H7 (cell line): ENCODE data around the gene ATF6B. TPM values are rescaled to one million over a fixed set of nuclear protein-coding genes. Genes with fewer than 3 reads are reported as not detected.
"Not testable (repeated sequence)": the region's sequence is repeated elsewhere in the genome, so short reads cannot be mapped to it uniquely, and the experiment has no call there.

Experiments
- DNase-seq: peaks from one replicate; pipeline ENCODE4 v3.0.0; 2012
- H3K27me3 ChIP-seq: 2 replicates; pipeline ENCODE4 v1.6.0; 2011; ENCODE audit warnings: mild to moderate bottlenecking, low read length; ENCODE audit not compliant: control insufficient read depth, insufficient read depth
- H3K36me3 ChIP-seq: replicated peaks from 2 replicates; pipeline ENCODE4 v1.5.1; 2011; ENCODE audit warnings: low read length; ENCODE audit not compliant: control insufficient read depth, insufficient read depth
- H3K4me3 ChIP-seq: 2 replicates; pipeline ENCODE4 v1.5.1; 2011; ENCODE audit warnings: low read depth, mild to moderate bottlenecking, control low read depth, low read length, moderate library complexity; ENCODE audit not compliant: insufficient read depth
- total RNA-seq: library from RNA; depleted of rRNA; stranded (reverse); fragments of >200 nt; shearing (Covaris generic); gene quantifications from 2 replicates; pipeline ENCODE4 v1.2.3, GENCODE V29; 2014

Gene ATF6B
- total RNA-seq, 1 experiment from 2014 or later, result 26.2 TPM

DNA sequence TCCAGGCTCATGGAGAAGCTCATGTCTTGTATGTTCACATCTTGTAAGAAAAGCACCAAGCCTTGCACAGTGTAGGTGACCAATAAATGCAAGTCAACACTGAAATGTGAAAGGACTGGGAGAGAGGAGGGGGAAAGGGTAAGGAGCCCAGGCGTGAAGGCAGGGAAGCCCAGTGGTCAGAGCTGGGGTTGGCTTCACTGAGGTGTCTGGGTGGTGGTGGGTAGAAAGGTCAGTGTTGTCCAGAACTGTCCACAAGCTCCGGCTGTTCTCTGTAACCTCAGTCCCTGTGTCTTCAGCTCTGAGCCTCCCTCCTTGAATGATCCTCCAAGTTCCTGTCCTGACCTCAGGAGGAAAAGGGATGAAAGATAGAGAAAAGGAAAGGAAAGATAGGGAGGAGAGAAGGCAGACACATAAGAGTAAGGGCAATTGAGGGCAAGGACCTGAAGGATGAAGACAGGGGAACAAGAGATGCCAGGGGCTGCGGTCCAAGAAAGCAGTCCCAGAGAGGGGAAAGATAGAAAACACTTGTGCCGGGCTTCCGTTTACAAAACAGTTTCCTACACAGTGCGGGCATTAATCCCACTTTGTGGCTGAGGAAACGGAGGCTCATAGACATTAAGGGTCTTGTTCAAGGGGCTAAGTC is 16.5 kb downstream of the ATF6B start:
- Histone ChIP-seq H3K36me3 (peaks cover 2% of the 10 kb centered on the region), H3K4me3 (no peak overlapping the region), H3K27me3 (peaks cover 20% of the 10 kb centered on the region)
- DNase-seq, result no peak

DNA sequence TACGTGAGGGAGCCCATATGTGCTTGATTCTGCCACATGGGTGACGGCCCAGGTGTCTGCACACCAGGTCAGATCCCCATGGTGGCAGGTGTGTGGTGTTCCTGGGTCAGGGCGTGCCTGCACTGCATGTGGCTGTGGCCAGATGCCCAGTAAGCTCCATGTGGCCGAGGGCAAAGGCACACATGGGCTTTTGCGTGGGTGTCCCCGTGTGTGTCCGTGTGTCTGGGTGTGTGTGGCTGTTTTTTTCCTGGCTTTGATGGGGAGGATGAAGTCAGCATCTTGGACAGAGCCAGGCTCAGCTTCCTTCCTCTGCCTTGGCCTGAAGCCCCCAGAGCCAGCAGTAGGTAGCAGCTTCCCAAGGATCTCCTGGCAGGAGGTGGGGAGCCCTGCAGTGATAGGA is 17.4 kb downstream of the ATF6B start:
- no peak overlapping the region for H3K4me3 ChIP-seq
- no peak for DNase-seq
- peaks cover 20% of the 10 kb centered on the region for H3K27me3 ChIP-seq
- no peaks in the 10 kb centered on the region; the same call in none of the 2 replicates for H3K36me3 ChIP-seq

DNA sequence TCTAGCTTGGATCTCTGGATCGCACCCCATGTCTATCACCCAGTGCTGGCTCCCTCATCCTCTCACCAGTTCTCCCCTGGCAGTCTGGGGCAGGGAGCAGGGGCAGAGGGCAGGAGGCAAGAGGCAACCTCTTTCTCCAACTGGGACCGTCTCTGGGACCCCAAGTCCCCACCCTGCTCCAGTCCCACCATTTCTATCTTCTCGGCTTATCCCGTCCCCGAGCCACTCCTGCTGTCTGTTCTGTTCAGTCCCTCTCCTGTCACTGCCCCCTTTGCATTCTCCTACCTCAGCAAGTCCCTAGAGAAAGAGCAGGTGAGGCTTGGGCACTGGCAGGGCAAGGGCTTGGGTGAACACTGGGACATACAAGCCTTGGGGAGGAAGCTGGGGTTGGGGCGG is 18.3 kb downstream of the ATF6B start:
- H3K27me3 ChIP-seq, result peaks cover 20% of the 10 kb centered on the region
- no peak for DNase-seq
- no peak overlapping the region for H3K4me3 ChIP-seq
- no peaks in the 10 kb centered on the region for H3K36me3 ChIP-seq

DNA sequence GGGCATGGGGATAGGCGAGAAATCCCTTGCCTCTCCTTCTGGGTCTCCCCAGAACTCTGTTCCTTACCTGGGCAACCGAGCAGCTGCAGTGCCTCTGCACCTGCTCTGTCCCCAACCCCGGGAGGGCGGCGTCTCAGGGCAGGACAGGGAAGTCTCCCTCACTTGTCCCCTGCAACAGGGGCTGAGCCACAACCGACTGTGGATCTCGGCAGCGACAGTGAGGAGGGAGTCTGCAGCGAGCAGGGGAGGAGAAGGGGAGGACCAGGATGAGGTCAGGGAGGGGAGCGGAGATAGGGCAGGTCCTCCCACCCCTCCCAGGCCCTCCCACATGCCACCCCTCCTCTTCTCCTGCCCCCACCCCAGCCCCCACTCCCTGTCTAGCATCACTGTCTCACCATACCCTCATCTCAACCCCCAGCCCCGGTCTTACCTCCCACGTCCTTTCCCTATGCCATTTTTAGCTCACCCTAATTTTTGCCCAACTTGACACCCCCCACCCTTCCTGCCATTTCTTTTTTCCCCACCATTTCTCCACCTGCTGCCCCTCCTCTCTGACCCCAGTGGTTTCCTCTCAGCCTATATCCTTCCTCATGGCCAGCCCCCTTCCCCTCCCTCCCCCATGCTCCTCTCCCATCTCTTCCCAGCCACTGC is 18.8 kb downstream of the ATF6B start, which contains the start of gene TNXB:
TSS of gene TNXB (minus strand) at position 225 of the 651 bp plus-strand sequence. CDS start 11,140 bp downstream, outside the sequence.
- Histone ChIP-seq H3K36me3 (no peaks in the 10 kb centered on the region), H3K4me3 (no peak within 1 kb of the TSS; the same call in 1 of the 2 replicates), H3K27me3 (peaks cover 20% of the 10 kb centered on the region)
- DNase-seq, result peak; percentile 77

DNA sequence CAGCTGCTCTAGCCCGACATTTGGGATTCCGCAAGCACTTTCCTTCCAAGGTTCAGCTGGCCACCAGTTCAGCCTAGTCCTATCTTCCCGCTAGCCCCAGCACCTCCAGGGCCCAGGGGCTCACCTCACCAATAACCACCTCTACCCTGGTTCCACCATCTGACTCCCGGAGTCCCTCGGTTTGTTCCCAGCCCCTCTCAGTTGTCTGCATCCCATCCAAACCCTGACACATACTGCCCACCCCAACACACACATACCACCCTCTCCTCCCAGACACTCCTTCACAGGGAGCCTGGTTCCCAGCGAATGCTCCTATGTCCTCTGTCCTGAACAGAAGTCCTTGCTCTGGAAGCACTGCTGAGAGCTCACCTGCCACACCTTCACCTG is 19.3 kb downstream of the ATF6B start:
- no peaks in the 10 kb centered on the region for H3K36me3 ChIP-seq
- no peak for DNase-seq
- peaks cover 20% of the 10 kb centered on the region for H3K27me3 ChIP-seq
- H3K4me3 ChIP-seq, result no peak overlapping the region; the same call in 1 of the 2 replicates

DNA sequence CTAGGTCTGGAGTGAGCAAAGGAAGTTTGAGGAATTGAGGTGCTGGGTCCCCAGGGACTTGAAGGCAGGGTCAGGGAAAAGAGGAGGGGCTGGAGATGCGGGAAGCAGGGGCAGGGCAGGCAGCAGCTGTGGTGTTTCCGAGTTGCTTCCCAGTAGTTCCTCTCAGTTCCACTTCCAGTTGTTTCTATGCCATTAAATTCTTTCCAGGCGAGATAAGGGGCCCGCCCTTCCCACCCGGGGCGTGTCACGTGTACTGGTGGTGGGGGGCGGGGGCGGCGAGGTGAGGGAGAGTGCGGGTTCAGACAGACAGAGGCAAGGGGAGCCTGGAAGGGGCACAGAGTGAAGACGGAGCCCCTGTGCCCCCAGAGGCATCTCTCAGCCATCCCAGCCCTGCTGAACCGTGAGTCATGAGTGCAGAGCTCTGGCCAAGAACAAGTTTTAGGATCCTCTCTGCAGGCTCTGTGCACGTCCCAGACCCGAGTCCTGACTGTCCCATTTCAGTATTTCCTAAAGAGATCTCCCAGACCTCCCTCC is 19.9 kb downstream of the ATF6B start:
- no peaks in the 10 kb centered on the region for H3K36me3 ChIP-seq
- H3K4me3 ChIP-seq, result no peak overlapping the region
- H3K27me3 ChIP-seq, result peaks cover 20% of the 10 kb centered on the region
- peak; percentile 70 for DNase-seq

DNA sequence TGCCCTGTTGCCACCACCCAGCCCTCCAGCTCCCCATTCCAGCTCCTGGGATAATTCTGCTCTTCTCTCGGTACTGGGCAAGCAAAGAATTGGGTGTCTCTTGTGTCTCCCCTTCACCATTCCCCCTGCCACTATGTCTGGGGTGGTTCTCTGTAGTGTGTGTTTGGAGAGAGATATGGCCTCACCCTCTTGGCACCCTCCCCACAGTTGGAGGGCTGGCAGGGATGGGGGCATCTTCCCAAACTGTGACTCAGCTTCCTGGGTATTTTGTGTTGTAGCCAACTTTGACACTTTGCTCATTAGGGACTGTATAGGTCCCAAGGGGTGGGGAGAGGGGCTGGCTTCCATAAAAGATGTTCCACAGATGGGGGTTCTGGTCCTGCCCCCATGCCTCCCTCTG is 20.6 kb downstream of the ATF6B start:
- H3K36me3 ChIP-seq, result no peaks in the 10 kb centered on the region
- DNase-seq, result no peak
- no peak overlapping the region for H3K4me3 ChIP-seq
- peaks cover 20% of the 10 kb centered on the region for H3K27me3 ChIP-seq

DNA sequence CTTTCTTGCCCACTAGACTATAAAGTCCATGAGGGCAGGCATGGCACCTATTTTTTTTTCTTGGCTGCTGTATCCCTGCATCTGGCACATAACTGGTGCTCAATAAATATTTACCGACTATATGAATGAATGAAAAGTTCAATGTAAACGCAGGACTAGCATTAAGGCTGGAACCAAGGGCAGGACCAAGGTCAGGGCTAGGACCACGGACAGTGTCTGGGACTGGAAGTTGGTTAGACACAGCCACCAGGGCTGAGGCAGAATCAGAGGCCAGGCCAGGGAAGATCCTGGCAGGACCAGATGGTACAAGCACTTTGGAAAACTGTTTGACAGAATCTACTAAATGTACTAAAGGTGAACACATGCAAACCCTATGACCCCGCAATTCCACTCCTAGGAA is 22.6 kb downstream of the ATF6B start:
- H3K27me3 ChIP-seq, result peaks cover 20% of the 10 kb centered on the region
- no peaks in the 10 kb centered on the region for H3K36me3 ChIP-seq
- no peak overlapping the region for H3K4me3 ChIP-seq
- no peak for DNase-seq

DNA sequence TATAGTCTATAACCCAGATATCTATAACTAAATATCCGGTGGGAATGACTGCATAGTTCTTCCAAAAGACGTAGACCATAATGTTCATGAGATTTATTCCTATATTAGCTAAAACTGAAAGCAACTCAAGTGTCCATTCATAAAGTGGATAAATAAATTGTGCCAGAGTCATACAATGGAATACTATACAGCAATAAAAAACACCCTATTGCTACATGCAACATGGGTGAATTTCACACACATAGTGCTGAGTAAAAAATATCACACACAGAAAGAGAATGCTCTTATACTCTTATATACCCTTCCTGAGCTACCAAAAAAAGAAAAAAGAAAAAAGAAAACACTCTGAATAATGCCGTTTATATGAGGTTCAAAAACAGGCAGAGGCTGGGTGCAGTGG is 25.8 kb downstream of the ATF6B start:
- Histone ChIP-seq H3K4me3 (no peak overlapping the region), H3K36me3 (no peaks in the 10 kb centered on the region), H3K27me3 (peaks cover 2% of the 10 kb centered on the region; the same call in 1 of the 2 replicates)
- no peak for DNase-seq

DNA sequence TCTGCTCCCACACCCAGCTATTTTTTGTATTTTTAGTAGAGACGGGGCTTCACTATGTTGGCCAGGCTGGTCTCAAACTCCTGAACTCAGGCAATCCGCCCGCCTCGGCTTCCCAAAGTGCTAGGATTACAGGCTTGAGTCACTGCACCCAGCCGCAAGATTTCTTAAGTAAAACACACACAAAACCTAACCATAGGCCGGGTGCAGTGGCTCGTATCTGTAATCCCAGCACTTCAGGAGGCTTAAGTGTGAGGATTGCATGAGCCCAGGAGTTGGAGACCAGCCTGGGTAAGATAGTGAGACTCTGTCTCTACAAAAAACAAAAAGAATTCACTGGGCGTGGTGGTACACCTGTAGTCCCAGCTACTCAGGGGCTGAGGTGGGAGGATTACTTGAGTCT is 27.8 kb downstream of the ATF6B start:
- not testable (repeated sequence) for DNase-seq, H3K36me3 ChIP-seq, H3K27me3 ChIP-seq

DNA sequence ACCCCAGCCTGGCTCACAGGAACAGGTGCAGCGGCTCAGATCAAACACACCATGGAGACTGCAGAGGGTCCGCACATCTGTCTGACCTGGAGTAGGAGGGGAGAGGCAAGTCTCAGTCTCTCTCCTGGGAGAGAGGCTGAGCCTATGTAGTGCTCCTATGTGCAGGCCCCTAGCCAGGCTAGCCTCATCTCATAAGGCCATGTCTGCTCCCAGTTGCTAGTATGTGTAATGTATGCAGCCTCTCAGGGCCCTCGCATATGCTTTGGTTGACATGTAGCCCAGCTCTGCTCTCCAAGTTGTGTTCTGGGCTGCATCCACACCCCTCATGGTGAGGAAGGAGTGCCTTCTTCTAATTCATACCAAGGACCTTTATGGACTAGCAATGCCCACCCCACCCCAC is 30.7 kb downstream of the ATF6B start:
- Histone ChIP-seq H3K27me3 (no peaks in the 10 kb centered on the region), H3K36me3 (no peaks in the 10 kb centered on the region), H3K4me3 (no peak overlapping the region)
- DNase-seq, result no peak

More for the DNA sequence above, 27.8 kb downstream of the ATF6B start:
- H3K4me3 ChIP-seq, result not testable (repeated sequence)

DNA sequence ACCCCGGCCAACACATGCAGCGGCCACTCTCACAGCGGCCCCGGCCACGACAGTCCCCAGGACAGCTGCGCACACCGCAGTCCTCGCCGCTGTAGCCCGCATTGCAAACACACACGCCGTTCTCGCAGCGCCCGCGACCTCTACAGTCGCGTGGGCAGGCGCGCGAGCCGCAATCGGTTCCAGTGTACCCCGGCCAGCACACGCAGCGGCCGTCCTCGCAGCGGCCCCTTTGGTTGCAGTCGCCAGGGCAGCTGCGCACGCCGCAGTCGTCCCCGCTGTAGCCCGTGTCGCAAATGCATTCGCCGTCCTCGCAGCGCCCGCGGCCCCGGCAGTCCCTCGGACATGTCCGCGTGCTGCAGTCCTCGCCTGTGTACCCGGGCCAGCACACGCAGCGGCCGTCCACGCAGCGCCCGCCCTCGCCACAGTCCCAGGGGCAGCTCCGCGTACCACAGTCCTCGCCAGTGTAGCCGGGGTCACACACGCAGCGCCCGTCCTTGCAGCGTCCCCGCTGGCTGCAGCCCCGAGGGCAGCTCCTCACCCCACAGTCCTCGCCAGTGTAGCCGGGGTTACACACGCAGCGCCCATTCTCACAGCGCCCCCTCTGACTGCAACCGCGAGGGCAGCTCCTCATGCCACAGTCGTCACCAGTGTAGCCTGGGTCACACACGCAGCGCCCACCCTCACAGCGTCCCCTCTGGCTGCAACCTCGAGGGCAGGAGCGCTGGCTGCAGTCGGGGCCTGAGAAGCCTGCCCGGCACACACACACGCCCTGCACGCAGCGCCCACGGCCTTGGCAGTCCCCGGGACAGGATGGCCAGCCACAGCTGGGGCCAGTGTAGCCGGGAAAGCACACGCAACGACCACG is 31.4 kb downstream of the ATF6B start:
- DNase-seq, result peak; percentile 81
- Histone ChIP-seq H3K4me3 (no peak overlapping the region), H3K36me3 (no peaks in the 10 kb centered on the region), H3K27me3 (no peaks in the 10 kb centered on the region)

DNA sequence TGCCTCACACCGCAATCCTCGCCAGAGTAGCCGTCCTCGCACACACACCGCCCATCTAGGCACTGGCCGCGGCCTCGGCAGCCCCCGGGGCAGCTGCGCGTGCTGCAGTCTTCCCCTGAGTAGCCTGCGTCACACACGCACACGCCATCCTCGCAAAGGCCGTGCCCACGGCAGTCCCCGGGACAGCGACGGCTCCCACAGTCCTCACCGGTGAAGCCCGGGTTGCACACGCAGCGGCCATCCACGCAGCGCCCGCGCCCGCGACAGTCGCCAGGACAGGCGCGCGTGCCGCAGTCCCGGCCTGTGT is 32.0 kb downstream of the ATF6B start:
- no peak overlapping the region for H3K4me3 ChIP-seq
- peak; percentile 61 for DNase-seq
- H3K36me3 ChIP-seq, result no peaks in the 10 kb centered on the region
- H3K27me3 ChIP-seq, result no peaks in the 10 kb centered on the region

DNA sequence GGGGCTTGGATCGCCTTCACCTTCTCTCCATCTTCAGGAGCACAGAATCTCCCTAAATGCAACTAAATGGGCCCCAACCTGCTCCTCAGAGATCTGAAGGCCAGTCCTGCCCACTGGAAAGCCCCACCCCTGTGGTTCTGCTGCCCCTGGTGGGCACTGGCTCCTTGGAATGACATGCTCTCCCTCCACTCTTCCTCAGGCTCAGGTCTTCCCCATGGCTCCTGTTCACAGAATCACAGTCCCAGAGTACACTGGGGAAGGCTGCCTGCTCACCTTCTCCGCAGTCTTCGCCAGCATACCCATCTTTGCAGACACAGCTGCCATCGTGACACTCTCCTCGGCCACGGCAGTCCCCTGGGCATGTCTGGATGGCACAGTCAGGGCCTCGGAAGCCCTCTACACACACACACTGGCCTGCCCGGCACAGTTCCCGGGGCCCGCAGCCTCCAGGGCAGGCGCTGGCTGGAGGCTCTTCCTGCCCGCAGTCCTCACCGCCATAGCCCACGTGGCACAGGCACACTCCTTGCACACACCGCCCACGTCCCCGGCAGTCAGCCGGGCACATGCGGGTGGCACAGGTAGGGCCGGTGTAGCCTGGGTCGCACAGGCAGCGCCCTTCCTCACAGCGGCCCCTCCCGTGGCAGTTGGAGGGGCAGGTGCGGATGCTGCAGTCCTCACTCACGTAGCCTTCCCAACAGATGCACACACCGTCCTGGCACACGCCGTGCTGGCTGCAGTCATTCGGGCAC is 32.5 kb downstream of the ATF6B start:
- DNase-seq, result peak; percentile 78
- Histone ChIP-seq H3K36me3 (no peaks in the 10 kb centered on the region), H3K27me3 (no peaks in the 10 kb centered on the region), H3K4me3 (no peak overlapping the region)
